K562 (cell line): Measurements from ENCODE around the gene DYNLT2B. TPM values are rescaled to one million over a fixed set of nuclear protein-coding genes. Genes with fewer than 3 reads are reported as not detected.
A peak's percentile ranks its signal among the peaks of the same experiment; 100 is the strongest.

ENCODE experiments used
- C11orf30 ChIP-seq: fragments of 450-650 bp; IDR thresholded peaks from 2 replicates; pipeline ENCODE4 v1.6.1; 2016; ENCODE audit warnings: low read depth, mild to moderate bottlenecking
- HCFC1 ChIP-seq: IDR thresholded peaks from 2 replicates; pipeline ENCODE4 v1.6.1; 2012; ENCODE audit warnings: low read depth, low read length, improper control_type of control experiment
- KLF10 ChIP-seq: fragments of 250-450 bp; sonication (Bioruptor Pico); IDR thresholded peaks from 2 replicates; pipeline ENCODE4 v1.6.1; 2021; ENCODE audit warnings: matching md5 sums
- NFRKB ChIP-seq: fragments of 450-650 bp; IDR thresholded peaks from 2 replicates; pipeline ENCODE4 v1.6.1; 2016; ENCODE audit warnings: low read depth
- POLR2G ChIP-seq: fragments of 200-400 bp; formaldehyde crosslinking; IDR thresholded peaks from 2 replicates; pipeline ENCODE4 v1.6.1; 2017; ENCODE audit warnings: low read depth, mild to moderate bottlenecking, antibody characterized with exemption, low read length, moderate library complexity
- POLR3G ChIP-seq: IDR thresholded peaks from 2 replicates; pipeline ENCODE4 v1.6.1; 2011; ENCODE audit not compliant: insufficient read length, insufficient replicate concordance; ENCODE audit errors: extremely low read depth
- TCF7 ChIP-seq: sonication (generic); IDR thresholded peaks from 2 replicates; pipeline ENCODE4 v1.6.1; 2016; ENCODE audit warnings: antibody characterized with exemption, borderline replicate concordance
- WHSC1 ChIP-seq: IDR thresholded peaks from one replicate; pipeline ENCODE4 v1.6.1; 2012; ENCODE audit warnings: low read length, control low read depth, inconsistent platforms
- polyA plus RNA-seq, 8 experiments: library from polyadenylated mRNA; depleted of rRNA in 4 of 8; stranded (reverse) in 5 of 8; unstranded in 3 of 8; fragments of >200 nt; fragmentation: Nextera tagmentation in 2 of 8; fragmentation: Illumina TruSeq in 1 of 8; extraction: Ambion mirVana in 2 of 8; extraction: Trizol in 1 of 8; gene quantifications; 2 replicates each; pipeline versions ENCODE4 v1.2.1 to v1.2.3, GENCODE V29; 2011 to 2014; ENCODE audit warnings: inconsistent platforms in 1 of 8, missing spikeins in 1 of 8
- total RNA-seq, 7 experiments: library from RNA; depleted of rRNA in 6 of 7; stranded (reverse); fragments of >200 nt in 6 of 7; fragmentation: Illumina TruSeq in 2 of 7; extraction: Trizol in 2 of 7; gene quantifications; 2 replicates each; pipeline versions ENCODE4 v1.2.1 to v1.2.3, GENCODE V29; 2011 to 2021; ENCODE audit warnings: low replicate concordance in 1 of 7
- TF ChIP-seq, protein P1 (sequence below): sonication (generic); formaldehyde crosslinking; IDR thresholded peaks from 2 replicates; pipeline ENCODE4 v1.8.0; 2022; ENCODE audit warnings: mild to moderate bottlenecking, missing genetic modification reagents
- TF ChIP-seq, protein P2 (sequence below): fragments of 250-450 bp; sonication (Bioruptor Pico); IDR thresholded peaks from 2 replicates; pipeline ENCODE4 v1.8.0; 2021; ENCODE audit warnings: moderate library complexity, mild to moderate bottlenecking, inconsistent platforms
- TF ChIP-seq, protein P3 (sequence below): fragments of 250-450 bp; sonication (Bioruptor Pico); IDR thresholded peaks from 2 replicates; pipeline ENCODE4 v1.4.0; 2020; ENCODE audit warnings: mild to moderate bottlenecking
- TF ChIP-seq, protein P4 (sequence below), 2 experiments: IDR thresholded peaks in 1 of 2; conservative IDR thresholded peaks in 1 of 2; 2 replicates each; pipeline ENCODE4 v1.6.1; 2016; ENCODE audit warnings: low read depth in 2 of 2, mild to moderate bottlenecking in 1 of 2, missing compliant biosample characterization in 1 of 2, missing genetic modification characterization in 1 of 2, moderate library complexity in 1 of 2
- TF ChIP-seq, protein P5 (sequence below): fragments of 200-800 bp; sonication (Bioruptor generic); IDR thresholded peaks from 2 replicates; pipeline ENCODE4 v1.6.1; 2017; ENCODE audit warnings: missing genetic modification characterization, missing compliant biosample characterization

The DYNLT2B gene
- total and polyA plus RNA-seq, 9 of the 15 experiments (the other 6 are each of a cell fraction or from before 2014, with no cell fraction given): 6.5 to 19.9 (median 8.7) TPM

DNA sequence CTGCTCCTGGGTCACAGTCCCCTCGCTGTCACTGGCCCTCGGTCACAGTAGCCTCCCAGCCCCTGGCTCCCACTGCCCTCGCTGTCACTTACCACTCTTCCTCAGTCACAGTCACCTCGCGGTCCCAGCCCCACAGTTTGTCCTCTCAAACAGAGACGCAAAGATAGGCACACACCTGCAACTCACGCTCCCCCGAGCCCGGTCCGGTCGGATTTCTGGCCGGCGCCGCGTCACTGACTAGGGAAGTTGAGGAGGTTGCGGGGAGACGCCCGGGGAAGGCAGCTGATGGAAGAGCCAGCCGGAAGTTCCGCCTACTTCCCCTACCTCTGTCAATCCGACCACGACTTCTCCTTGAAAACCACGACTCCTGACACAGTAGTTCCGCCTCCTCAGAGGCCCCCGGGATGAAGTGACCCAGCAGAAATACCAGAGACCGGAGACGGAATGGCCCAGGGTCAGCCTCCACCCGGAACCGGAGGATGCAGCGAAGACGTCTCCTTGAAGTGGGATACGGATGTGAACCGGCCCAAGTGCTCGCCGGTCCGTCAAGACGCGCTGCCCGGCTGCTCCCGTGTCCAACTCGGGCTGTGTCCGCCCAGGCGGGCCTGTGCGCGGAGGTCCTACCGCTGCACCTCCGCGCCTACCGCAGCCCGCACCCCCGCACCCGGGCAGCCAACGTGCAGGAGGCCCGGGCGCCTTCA, 30.4 kb downstream of the DYNLT2B start, which contains the start of gene PCYT1A (continued):
- TF ChIP-seq, protein P1, sequence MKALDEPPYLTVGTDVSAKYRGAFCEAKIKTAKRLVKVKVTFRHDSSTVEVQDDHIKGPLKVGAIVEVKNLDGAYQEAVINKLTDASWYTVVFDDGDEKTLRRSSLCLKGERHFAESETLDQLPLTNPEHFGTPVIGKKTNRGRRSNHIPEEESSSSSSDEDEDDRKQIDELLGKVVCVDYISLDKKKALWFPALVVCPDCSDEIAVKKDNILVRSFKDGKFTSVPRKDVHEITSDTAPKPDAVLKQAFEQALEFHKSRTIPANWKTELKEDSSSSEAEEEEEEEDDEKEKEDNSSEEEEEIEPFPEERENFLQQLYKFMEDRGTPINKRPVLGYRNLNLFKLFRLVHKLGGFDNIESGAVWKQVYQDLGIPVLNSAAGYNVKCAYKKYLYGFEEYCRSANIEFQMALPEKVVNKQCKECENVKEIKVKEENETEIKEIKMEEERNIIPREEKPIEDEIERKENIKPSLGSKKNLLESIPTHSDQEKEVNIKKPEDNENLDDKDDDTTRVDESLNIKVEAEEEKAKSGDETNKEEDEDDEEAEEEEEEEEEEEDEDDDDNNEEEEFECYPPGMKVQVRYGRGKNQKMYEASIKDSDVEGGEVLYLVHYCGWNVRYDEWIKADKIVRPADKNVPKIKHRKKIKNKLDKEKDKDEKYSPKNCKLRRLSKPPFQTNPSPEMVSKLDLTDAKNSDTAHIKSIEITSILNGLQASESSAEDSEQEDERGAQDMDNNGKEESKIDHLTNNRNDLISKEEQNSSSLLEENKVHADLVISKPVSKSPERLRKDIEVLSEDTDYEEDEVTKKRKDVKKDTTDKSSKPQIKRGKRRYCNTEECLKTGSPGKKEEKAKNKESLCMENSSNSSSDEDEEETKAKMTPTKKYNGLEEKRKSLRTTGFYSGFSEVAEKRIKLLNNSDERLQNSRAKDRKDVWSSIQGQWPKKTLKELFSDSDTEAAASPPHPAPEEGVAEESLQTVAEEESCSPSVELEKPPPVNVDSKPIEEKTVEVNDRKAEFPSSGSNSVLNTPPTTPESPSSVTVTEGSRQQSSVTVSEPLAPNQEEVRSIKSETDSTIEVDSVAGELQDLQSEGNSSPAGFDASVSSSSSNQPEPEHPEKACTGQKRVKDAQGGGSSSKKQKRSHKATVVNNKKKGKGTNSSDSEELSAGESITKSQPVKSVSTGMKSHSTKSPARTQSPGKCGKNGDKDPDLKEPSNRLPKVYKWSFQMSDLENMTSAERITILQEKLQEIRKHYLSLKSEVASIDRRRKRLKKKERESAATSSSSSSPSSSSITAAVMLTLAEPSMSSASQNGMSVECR: peak; percentile 94
- TF ChIP-seq TCF7: 0 out of 2 replicates have a peak, but pooled peaks have one; percentile 14
- TF ChIP-seq NFRKB: peak; percentile 89; the same call in 1 of the 2 replicates
- peak; percentile 97 for TF ChIP-seq C11orf30
- TF ChIP-seq POLR2G: peak; percentile 96
- TF ChIP-seq HCFC1: peak; percentile 74
- TF ChIP-seq, protein P2, sequence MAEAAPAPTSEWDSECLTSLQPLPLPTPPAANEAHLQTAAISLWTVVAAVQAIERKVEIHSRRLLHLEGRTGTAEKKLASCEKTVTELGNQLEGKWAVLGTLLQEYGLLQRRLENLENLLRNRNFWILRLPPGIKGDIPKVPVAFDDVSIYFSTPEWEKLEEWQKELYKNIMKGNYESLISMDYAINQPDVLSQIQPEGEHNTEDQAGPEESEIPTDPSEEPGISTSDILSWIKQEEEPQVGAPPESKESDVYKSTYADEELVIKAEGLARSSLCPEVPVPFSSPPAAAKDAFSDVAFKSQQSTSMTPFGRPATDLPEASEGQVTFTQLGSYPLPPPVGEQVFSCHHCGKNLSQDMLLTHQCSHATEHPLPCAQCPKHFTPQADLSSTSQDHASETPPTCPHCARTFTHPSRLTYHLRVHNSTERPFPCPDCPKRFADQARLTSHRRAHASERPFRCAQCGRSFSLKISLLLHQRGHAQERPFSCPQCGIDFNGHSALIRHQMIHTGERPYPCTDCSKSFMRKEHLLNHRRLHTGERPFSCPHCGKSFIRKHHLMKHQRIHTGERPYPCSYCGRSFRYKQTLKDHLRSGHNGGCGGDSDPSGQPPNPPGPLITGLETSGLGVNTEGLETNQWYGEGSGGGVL (CRISPR knock-in tag): no peak
- TF ChIP-seq, protein P3, sequence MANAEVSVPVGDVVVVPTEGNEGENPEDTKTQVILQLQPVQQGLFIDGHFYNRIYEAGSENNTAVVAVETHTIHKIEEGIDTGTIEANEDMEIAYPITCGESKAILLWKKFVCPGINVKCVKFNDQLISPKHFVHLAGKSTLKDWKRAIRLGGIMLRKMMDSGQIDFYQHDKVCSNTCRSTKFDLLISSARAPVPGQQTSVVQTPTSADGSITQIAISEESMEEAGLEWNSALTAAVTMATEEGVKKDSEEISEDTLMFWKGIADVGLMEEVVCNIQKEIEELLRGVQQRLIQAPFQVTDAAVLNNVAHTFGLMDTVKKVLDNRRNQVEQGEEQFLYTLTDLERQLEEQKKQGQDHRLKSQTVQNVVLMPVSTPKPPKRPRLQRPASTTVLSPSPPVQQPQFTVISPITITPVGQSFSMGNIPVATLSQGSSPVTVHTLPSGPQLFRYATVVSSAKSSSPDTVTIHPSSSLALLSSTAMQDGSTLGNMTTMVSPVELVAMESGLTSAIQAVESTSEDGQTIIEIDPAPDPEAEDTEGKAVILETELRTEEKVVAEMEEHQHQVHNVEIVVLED (CRISPR knock-in tag): 0 out of 2 replicates have a peak, but pooled peaks have one; percentile 14
- TF ChIP-seq, protein P4, sequence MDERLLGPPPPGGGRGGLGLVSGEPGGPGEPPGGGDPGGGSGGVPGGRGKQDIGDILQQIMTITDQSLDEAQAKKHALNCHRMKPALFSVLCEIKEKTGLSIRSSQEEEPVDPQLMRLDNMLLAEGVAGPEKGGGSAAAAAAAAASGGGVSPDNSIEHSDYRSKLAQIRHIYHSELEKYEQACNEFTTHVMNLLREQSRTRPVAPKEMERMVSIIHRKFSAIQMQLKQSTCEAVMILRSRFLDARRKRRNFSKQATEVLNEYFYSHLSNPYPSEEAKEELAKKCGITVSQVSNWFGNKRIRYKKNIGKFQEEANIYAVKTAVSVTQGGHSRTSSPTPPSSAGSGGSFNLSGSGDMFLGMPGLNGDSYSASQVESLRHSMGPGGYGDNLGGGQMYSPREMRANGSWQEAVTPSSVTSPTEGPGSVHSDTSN (CRISPR knock-in tag; IDR thresholded peaks at IDR 0.05; ENCODE audit: low read depth): no peak
- TF ChIP-seq, protein P4 (tag; conservative IDR thresholded peaks at IDR 0.05; ENCODE audit: low read depth): peak; percentile 91
- TF ChIP-seq POLR3G: no peak
- TF ChIP-seq WHSC1: no peak
- TF ChIP-seq KLF10 (CRISPR knock-in tag): no peak
- TF ChIP-seq, protein P5, sequence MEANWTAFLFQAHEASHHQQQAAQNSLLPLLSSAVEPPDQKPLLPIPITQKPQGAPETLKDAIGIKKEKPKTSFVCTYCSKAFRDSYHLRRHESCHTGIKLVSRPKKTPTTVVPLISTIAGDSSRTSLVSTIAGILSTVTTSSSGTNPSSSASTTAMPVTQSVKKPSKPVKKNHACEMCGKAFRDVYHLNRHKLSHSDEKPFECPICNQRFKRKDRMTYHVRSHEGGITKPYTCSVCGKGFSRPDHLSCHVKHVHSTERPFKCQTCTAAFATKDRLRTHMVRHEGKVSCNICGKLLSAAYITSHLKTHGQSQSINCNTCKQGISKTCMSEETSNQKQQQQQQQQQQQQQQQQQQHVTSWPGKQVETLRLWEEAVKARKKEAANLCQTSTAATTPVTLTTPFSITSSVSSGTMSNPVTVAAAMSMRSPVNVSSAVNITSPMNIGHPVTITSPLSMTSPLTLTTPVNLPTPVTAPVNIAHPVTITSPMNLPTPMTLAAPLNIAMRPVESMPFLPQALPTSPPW (CRISPR knock-in tag): peak; percentile 66
